HS-5 (cell line): ENCODE measurements around the gene PGAP6.
"Not testable (repeated sequence)": the region's sequence is repeated elsewhere in the genome, so short reads cannot be mapped to it uniquely, and the experiment has no call there.

Experiments used
- DNase-seq: peaks from one replicate; pipeline ENCODE4 v3.0.0-alpha.2; 2012; ENCODE audit warnings: low read depth

Gene PGAP6

DNA sequence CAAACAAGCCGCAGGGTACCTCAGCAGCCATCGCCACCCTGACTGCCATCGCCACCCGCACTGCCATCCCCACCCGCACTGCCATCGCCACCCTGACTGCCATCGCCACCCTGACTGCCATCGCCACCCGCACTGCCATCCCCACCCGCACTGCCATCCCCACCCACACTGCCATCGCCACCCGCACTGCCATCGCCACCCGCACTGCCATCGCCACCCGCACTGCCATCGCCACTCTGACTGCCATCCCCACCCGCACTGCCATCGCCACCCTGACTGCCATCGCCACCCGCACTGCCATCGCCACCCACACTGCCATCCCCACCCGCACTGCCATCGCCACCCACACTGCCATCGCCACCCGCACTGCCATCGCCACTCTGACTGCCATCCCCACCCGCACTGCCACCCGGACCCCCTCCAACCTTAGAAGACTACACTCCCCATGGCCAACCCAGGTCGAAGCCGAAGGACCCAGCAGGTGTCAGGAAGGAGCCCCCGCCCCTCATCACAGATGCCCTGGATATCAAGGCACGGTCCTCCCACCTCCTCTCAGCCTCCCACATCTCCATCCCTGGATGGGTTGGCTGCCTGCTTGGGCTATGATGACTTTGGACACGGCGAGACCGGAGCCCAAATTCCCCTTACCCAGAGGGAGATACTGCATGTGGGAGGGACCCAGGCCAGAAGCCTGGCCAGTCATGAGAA lies 3.5 kb downstream of the PGAP6 start:
- DNase-seq = not testable (repeated sequence)

DNA sequence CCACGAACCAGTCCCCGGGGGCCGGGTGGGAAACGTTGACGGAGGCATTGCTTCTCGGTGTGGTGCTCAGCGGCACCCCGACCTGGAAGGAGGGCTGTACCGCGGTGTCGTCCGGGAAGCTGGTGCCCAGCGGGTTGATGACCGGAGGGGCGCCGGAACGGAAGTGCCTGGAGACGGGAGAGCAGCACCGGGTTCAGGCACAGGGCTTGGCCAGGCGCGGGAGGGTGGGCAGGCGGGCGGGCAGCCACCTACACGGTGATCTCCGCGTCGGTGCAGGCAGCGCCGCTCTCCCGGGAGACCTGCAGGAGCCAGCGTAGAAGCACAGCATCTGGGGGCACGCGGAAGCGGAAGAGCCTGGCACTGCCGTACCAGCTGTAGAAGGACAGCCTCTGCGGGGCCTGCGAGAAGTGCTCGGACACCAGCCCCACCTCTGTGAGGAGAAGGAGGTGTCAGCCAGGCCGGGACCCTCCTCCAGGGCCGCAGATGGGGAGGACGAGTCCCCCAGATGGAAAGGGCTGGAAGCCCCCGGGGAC lies 4.3 kb downstream of the PGAP6 start:
- no peak for DNase-seq

DNA sequence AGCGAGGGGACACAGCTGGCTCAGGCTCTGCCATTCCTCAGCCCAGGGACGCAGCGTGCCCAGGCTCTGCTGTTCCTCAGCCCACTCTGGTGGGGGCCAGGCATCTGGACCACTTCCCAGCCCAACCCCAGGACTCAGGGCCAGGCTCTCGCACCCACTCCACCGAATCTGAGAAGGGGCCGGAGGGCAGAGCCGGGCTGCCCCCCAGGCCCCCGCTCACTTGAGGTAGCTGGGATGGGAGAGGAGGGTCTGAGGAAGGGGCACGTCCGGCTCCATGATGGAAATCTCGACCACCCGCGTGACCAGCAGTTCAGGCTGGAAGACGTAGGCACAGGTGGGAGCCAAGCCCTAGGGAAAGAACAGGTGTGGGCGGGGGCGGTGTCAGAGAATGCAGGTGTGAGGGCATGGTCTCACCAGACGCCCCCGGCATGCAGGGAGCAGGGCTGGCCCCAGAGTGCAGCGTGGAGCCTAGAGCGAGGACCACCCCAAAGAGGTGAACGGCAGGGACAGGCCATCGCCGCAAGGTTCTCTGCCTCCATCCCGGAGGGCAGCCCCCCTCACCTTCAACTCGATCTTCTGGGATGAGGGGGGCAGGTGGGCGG lies 4.9 kb downstream of the PGAP6 start:
- DNase-seq = no peak

DNA sequence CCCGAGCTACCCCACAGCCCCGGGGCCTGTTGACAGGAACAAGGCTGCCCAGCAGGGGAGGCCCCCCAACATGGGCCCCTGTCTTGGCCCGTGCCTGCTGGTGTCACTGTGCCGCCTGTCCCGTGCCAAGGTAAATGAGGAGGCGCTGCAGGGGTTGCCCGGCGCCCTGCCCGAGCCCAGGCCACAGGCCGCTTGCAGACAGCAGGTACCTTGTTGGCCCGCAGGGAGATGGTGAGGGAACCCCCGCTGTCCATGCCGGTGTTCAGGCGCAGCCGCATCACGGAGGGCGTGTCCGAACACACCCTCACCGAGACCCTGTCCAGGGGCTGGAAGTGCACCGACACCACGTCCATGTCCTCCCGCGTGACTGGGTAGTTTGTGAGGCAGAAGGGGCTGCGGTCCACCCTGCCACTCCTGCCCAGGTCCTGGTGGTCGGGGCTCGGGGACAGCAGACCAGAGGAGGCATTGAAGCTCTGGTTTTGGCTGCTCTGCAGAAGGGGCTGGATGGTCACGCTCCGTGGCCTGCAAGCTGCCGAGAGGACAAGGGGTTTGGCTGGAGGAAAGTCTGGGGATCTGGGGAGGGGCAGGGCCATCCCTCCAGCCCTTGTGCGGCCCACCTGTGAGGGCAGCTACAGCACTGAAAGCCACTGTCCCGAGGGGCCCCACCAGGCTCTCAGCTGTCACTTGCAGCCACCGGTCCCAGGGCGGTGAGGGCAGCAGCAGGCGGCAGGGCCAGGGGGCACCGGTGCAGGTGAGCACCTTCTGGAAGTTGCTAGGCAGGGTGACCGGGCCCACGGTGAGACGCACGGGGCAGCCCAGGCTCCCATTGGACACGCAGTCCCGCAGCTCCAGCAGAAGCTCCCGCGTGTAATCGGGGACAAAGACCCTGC lies 5.6 kb downstream of the PGAP6 start:
- no peak for DNase-seq

DNA sequence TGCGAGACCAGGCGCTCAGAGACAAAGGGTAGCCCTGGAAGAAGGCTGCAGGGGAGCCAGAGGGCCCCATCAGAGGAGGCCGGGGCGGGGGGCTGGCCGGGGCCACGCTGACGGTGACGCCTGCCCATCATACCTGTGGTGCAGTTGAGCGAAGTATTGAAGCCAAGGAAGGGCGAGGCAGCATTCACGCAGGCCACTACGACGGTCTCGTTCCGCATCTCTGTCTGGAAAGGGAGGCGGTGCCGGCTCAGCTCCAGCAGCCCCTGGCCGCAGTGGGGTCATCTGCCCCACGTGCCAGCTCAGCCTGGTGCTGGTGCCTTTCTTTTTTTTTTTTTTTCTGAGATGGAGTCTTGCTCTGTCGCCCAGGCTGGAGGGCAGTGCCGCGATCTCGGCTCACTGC lies 6.6 kb downstream of the PGAP6 start:
- no peak for DNase-seq

DNA sequence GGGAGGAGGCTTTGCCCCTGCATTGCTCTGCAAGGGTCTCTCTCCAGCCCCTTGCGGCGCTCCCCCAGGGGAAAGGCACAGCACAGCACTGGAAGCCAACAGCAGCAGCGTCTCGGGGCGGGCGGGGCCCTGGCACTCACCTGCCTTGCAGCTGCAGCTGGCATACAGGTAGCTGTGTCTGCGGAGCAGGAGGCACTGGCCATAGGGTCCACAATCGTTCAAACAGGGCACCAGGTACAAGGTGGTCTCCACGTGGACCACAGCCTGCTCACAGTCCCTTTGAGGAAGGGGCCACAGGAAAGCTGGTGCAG lies 7.2 kb downstream of the PGAP6 start:
- no peak for DNase-seq

DNA sequence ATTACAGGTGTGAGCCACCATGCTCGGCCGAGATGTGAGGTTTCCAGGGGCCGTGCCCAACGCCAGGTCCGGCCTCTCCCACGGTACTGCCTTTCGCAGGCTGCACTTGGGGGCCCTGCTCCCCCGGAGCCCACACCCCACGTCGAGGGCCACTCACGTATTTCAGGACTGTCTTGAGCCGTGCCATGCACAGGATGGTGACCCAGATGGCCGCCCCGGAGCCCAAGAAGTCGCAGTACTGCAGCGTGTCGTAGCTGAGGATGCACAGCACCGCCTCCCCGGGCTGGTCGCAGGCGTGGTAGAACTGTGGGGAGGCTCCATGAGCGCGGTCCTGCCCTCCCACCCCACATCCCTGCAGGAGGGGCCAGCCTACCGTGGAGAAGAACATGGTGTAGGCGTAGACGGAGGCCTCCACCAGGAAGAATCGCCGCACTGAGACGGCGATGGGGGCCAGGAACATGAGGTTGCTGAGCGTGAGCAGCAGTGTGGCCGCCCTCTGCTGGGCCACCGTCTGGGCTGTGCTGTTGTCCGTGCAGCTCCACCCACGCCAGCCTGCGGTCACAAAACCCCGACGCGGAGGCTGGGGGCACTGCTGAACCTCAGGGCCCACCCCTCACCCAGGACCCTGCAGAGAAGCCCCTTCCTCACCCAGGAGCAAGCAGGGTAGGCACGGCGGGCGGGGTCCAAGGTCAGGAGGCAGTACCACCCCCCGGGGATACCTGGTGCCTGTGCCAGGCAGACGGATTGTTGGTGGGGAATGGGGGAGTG lies 7.7 kb downstream of the PGAP6 start:
- DNase-seq = no peak

DNA sequence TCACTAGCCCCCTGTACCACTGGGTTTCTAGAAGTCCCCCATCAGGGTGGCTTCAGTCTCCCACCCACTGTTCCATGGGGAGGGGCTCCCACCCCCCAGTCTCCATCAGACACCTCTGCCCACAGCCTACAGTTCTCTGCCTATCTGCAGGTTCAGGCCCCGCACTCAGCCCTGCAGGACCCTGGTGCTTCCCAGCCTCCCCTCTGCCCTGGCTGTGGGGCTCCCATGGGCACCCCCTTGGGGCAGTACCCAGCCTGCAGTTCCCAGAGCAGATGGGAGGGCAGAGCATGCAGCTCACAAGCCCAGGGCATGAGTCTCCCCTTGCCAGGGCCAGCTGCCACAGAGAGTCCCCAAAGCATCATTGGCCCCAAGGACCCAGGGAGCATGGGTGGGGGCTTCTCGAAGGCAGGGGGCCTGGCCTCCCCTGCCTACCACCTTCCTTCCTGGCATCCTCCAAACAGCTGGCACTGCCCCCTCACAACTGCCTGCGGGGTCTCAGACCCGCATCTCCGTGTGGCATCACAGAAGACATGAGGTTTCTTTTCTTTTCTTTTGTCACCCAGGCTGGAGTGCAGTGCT lies 8.7 kb downstream of the PGAP6 start:
- no peak for DNase-seq

DNA sequence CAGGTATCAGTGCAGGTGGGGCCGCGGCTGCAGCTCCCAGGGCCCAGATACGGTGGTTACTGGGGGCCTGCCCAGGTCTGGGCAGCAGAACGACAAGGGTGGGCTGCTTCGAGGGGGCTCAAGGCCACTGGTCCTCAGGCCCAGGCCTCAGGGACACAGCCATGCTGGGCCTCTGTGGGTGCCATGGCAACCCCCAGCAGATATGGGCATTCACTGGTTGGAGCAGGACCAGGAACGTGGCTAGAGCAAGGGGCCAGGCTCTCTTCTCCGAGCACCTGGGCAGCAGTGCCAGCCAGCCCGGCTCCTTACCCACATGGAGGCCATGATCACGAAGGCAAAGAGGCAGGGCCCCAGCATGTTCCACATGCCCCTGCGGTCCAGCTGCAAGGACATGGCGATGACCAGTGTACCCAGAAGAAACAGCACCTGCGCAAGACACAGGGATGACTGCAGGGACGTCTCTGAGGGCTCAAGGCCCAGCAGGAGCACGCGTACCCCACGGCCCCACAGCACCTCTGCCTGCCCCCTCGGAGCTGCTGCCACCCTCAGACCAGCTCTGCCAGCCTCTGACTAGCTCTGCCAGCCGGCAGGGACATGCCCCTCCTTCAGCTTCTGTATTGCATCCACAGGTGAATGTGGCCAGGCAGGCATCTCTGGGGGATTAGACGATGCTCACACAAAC lies 9.3 kb downstream of the PGAP6 start:
- DNase-seq = no peak

DNA sequence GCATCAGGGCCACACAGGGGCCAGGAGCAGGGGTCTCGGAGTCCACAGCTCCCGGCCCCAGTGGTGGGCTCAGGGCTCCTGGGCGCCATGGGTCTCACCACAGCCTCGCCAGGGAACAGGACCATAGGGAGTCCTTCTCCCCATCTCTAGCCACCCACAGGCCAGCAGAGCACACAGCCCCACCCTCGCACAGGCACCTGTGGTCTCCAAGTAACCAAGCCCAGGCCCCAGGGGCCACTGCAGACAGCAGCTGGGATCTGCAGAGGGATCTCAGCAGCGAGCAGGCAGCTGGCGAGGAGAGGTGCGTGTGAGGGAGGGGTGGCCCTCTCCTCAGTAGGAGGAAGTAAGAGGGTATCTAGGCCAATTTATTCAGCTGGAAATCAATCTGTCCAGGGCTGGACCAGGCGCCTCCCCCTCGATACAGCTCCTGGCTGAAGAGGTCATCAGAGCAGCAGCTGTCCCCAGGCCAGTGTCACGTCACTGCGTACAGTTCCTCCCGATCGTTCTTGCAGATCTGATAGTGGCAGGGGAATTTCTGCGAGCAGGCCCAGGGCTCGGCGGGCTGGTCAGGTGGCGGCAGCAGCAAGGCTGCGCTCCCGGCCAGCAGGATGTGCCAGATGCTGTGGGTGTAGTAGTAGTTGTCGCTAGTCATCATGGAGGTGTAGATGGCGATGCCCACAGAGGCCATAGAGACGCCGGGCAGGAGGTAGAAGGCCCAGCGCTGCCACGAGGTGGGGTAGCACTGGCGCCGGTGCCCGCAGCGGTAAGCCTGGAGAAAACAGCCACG lies 10.1 kb downstream of the PGAP6 start:
- DNase-seq = no peak

DNA sequence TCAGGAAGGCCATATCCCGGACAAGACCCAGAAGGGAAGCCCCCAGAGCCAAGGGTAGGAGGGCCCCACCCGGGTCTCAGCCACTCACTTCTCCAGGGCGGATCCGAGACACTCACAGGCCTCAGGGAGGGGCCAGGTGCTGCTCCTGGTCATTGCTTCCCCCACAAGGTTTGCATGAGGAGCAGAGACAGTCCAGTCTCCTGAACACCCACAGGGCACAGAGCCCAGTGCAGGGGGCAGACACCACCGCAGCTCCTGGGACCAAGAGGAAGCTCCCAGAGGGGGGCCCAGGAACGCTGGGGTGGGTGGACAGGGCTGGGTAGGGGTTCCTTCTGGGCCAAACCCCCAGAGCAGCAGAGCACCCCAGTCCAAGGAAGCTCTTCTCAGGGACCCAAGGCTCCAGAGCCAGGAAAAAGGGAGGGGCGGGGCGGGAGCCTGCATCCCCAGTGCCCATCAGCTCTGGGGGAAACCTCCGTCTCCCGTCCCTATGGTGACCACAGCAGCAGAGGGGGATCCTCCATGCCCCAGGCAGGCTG lies 10.7 kb downstream of the PGAP6 start:
- no peak for DNase-seq

DNA sequence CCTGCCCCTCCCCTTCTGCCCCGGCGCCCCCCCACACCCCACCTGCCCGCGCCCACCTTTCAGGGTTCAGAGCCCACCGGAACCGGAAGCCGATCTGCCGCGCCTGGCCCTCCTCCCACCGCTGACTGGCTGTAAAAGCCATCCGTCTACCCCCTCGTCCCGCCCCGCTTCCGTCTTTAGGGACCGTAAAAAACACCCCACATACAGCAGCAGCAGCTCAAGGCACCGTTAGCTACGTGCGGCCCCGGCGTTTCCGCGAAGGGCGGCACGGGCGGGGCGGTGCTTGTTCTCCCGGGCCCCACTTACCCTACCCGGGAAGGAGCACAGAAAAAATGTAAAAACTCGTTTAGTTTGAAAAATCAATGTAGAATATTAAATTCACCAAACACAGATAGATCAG lies 11.3 kb downstream of the PGAP6 start, which contains the start of gene MRPL28:
Gene MRPL28 (minus strand): TSS at position 96 of the 400 bp plus-strand sequence. CDS start 320 bp downstream, outside the sequence.
- DNase-seq = peak; percentile 64

DNA sequence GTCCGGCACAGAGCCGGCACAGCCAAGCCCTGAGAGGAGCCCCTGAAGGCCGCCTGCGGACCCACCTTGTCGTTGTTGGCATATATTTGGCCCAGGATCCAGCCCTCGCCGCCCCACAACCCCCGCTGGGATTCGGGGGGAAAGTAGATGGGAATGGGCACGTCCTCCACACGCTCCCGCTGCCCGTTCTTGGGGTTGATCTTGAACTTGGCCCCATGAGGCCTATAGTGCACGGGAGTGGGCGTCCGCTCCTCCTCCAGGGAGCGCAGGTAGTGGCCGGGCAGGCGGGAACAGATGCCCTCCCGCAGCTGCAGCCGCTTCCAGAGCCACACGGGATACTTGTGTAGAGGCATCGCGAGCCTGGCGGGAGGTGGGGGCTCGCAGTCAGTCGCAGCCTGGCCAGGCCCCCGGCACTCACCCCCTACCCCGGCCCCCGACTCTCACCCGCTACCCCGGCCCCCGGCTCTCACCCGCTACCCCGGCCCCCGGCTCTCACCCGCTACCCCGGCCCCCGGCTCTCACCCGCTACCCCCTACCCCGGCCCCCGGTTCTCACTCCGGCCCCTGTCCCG lies 11.8 kb downstream of the PGAP6 start:
- DNase-seq = no peak

DNA sequence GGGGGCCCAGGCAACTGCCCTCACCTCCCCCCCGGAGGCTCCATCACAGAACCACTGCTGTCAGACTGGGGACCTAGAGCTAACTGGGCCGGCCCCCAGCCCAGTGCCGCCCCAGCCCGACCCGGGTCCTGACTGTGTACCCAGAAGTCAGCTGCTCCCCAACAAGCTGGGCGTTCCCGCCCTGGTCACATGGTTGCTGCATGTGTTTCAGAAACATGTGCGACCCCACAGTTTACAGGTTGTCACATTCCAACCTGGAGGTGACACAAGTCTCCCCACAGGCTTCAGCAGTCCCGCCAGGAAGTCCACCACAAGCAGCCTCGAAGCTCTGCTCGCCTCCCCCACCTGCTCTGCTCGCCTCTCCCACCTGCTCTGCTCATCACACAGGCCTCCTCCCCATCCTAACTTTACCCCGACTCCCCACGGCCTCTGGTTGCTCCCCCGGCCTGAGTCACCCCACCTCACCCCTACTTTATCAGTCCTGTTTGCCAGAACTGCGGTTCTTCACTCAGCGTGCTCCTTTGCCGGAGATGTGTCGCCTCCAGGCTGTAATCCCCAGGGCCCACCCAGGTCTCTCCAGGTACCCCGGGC lies 12.4 kb downstream of the PGAP6 start:
- DNase-seq = no peak

DNA sequence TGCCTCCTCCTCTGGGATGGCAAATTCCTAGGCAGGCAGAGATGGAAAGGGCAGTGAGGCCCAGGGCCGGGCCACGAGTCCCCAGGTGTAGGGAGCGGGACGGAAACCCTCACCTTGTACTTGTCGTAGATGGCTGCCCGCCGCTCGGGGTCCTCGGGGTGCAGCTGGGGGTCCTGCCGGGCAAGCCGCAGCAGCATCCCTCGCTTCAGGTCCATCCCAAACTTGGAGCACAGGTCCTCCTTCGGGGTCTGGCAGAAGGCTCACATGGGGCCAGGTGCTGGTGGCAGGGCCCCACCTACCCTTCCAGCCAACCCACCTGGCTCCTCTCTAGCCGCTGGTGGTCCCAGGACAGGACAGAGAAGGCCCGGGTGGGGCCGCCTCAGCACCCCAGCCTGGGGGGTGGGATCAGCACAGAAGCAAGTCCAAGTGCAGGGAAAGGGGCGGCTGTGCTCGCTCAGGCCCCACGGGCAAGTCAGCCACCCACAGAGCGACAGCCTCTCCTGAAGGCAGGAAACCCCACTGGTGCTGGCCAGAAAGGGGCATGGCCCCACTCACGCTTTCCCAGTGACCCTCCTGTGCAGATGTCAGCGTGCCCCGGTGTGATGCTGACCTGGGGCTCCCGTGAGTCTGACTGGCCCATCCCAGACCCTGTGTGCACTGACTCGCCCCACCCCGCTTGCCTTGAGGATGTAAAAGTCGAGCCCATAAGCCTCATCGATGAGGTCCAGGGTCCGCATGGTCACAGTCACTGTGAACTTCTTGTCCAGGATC lies 13.2 kb downstream of the PGAP6 start:
- DNase-seq = no peak

DNA sequence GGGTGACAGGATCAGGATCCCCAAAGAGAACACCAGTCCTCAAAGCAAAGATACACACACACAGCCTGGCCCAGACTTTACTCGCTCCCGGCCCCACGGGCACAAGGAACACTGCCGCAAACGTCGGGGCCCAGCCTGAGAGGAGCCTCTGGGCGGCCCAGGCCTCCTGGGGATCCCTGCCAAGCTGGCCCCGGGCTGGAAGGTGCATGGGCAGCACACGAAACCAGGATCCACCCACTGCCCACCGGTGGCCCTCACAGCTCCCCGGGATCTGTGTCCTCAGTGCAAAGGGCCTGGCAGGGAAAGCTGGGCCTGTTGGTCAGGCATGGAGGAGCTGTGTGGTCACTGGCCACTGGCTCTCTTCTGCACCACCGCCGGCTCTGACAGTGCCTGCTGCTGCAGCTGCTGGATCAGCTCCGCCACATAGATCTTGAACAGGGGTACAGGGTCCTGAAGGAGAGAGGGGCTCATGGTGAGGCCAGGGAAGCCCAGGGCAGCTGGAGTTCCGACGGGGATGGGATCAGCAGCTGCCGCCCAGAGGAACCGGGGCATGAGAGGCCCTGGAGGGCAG lies 14.4 kb downstream of the PGAP6 start:
- DNase-seq = no peak

DNA sequence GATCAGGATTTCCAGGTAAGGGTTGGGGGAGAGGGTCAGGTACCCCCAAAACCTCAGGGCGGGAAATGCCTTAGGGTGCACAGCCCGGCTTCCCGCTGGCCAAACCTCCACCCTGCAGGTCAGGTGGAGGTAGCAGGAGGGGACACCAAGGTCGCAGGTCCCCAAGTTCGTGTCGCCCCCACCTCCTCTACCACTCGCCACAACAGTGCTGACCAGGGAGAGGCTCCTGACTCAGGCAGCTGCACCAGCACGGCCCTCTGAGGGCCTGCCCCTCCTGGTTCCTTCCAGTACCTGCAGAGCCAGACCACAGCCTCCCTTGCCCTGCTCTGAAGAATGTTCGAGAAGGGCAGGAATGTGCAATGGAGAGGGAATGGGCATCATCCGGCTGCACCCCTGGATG lies 15.3 kb downstream of the PGAP6 start:
- no peak for DNase-seq
